ENCODE data around the gene OTOG.

OTOG gene

DNA sequence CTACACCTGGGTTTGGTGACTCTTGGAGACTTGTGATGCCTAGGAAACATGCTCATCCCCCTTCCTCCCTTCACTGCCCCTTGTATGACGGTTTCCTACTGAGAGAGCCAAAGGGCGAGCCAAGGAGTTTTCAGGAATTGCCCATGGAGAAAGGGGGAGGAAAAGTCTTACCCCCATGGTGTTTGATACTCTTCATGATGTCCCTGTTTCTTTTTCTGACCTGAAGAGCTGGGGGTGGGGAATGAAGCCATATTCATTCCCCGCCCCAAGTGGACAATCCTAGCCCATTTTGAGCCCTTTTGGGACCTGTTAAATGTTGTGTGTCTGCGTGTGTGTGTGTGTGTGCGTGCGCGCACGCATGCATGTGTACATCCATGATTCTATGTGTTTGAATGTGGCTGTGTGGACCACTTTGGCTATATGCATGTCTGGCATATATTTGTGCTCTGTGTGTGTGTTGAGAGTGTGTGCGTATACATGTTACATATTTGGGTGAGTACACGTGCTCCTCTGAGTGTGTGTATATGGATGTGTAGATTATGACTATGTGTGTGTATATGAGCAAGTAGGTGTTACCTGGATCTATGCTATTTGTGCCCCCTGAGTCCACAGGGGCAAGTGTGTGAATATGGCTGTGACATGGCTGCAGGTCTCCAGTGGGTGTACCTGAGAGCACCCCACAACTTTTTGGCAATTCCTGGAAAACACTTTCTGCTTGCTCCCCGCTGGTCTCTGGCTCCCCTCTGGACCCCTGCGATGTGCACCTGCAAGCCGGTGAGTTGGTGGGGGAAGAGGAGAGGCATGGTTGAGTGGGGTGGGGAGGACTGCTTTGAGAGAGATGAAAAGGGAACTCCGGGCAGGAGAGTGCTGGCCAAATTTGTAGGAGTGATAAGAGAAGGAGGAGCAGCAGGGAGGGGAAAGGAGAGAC, 24.6 kb downstream of the OTOG start:
- Mint-ChIP-seq H3K27ac (no peak overlapping the region), H3K4me3 (no peak overlapping the region), H3K27me3 (ENCODE audit: low read depth) (peaks cover 2% of the 10 kb centered on the region), H3K36me3 (ENCODE audit: low read depth) (no peaks in the 10 kb centered on the region), H3K9me3 (no peaks in the 10 kb centered on the region), H3K4me1 (ENCODE audit: low read depth) (peaks cover 6% of the 10 kb centered on the region)
- no peak for DNase-seq (ENCODE audit: low spot score)

DNA sequence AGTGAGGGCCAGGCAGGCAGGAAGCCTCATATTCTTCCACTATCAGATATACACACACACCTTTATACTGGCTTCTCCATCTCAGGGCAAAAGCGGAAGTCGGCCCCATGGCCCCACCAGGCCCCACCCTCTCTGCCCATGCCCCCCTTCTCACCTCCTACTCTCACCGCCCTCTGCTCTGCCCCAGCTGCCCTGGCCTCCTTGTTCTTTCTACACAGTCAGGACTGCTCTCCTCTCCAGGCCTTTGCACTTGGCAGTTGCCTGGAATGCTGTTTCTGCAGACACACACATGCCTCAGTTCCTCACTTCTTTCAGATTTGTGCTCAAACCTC, 25.3 kb downstream of the OTOG start:
- Mint-ChIP-seq H3K4me1 (ENCODE audit: low read depth) (peaks cover 6% of the 10 kb centered on the region), H3K9me3 (no peaks in the 10 kb centered on the region), H3K27me3 (ENCODE audit: low read depth) (peaks cover 2% of the 10 kb centered on the region), H3K36me3 (ENCODE audit: low read depth) (no peaks in the 10 kb centered on the region), H3K4me3 (no peak overlapping the region), H3K27ac (no peak overlapping the region)
- DNase-seq (ENCODE audit: low spot score), result no peak

DNA sequence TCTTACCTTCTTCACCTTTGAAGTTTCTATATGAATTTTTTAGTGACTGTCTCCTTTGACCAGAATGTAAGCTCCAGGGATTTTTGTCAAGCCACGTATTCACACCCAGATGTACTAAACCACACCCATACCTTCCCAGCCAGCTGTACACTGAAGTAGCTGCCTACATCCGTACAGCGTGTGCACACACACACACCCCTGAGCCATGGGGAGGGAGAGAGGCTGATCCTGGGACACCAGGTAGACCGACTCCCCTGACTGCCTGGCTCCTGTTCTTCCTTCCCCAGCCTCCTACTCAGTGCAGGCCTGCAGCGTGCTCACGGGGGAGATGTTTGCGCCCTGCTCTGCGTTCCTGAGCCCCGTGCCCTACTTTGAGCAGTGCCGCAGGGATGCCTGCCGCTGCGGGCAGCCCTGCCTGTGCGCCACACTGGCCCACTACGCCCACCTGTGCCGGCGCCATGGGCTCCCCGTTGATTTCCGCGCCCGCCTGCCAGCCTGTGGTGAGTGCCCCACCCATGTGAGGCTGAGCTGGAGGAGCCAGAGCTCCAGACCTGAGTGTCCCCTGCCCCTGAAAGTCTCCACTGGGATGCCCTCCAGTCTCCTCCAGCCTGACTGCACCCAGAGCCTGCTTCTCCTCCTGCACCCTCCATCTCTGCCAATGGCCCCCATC, 25.9 kb downstream of the OTOG start:
- Mint-ChIP-seq H3K36me3 (ENCODE audit: low read depth) (no peaks in the 10 kb centered on the region), H3K9me3 (no peaks in the 10 kb centered on the region), H3K4me1 (ENCODE audit: low read depth) (peaks cover 6% of the 10 kb centered on the region), H3K27ac (no peak overlapping the region), H3K27me3 (ENCODE audit: low read depth) (no peaks in the 10 kb centered on the region), H3K4me3 (no peak overlapping the region)
- no peak for DNase-seq (ENCODE audit: low spot score)

DNA sequence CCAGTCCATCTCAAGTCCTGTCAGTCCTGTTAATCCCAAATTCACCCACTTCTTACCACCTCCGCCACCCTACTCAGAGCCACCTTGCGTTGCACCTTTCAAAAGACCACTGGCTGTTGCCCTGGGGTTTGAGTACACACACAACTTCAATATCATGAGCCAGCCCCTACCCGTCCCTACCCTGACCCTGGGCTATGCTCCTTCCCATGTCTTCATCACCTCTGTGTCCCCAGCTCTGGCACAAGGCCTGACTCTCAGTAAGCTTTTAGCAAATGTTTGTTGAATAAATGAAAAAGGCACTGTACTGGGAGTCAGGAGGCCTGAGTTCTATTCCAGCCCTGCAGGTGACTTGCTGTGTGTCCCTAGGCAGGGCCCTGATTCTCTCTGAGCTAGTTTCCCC, 26.5 kb downstream of the OTOG start:
- H3K36me3 Mint-ChIP-seq (ENCODE audit: low read depth), result no peaks in the 10 kb centered on the region
- no peaks in the 10 kb centered on the region for H3K27me3 Mint-ChIP-seq (ENCODE audit: low read depth)
- H3K27ac Mint-ChIP-seq, result no peak overlapping the region
- DNase-seq (ENCODE audit: low spot score), result no peak
- H3K4me1 Mint-ChIP-seq (ENCODE audit: low read depth), result peaks cover 3% of the 10 kb centered on the region
- H3K4me3 Mint-ChIP-seq, result no peak overlapping the region
- H3K9me3 Mint-ChIP-seq, result no peaks in the 10 kb centered on the region

DNA sequence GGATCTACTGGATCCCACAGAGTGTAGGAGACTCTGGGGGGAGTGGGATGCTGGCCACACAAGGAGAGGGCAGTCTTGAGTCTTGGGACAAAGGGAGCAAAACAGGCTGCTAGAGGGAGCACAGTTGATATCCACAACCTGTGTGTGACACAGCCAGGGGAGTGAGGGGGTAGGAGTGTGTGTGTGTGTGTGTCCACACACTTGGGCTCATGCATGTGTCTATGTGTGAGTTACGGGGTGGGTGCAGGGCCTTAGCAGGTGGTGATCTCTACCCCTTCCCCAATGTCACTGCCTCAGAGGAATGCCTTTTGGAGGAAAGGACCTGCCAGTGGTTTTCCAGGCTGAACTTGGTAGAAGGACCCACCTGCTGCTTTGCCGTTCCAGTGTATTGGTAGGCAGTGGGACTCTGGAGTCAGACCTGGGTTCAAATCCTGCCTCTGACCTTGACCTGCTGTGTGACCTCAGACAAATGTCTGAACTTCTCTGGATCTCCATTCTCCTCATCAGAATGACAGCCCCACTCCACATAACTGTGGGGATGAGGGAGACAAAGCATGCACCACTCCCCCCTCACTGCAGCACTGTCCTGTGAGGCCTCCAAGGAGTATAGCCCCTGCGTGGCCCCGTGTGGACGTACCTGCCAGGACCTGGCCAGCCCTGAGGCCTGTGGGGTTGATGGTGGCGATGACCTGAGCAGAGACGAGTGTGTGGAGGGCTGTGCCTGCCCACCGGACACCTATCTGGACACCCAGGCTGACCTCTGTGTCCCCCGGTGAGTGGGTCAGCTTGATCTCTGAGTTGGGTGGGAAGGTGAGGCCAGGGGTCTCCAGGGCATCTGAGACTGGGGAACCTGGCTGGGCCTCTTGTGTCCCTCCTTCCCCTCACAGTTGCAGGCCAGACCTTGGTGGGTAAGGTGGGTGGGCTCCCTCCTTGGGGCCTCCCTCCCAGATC, 27.4 kb downstream of the OTOG start:
- H3K9me3 Mint-ChIP-seq, result no peaks in the 10 kb centered on the region
- H3K27me3 Mint-ChIP-seq (ENCODE audit: low read depth), result no peaks in the 10 kb centered on the region
- no peak for DNase-seq (ENCODE audit: low spot score)
- H3K4me3 Mint-ChIP-seq, result no peak overlapping the region
- H3K27ac Mint-ChIP-seq, result no peak overlapping the region
- no peaks in the 10 kb centered on the region for H3K36me3 Mint-ChIP-seq (ENCODE audit: low read depth)
- no peaks in the 10 kb centered on the region for H3K4me1 Mint-ChIP-seq (ENCODE audit: low read depth)

DNA sequence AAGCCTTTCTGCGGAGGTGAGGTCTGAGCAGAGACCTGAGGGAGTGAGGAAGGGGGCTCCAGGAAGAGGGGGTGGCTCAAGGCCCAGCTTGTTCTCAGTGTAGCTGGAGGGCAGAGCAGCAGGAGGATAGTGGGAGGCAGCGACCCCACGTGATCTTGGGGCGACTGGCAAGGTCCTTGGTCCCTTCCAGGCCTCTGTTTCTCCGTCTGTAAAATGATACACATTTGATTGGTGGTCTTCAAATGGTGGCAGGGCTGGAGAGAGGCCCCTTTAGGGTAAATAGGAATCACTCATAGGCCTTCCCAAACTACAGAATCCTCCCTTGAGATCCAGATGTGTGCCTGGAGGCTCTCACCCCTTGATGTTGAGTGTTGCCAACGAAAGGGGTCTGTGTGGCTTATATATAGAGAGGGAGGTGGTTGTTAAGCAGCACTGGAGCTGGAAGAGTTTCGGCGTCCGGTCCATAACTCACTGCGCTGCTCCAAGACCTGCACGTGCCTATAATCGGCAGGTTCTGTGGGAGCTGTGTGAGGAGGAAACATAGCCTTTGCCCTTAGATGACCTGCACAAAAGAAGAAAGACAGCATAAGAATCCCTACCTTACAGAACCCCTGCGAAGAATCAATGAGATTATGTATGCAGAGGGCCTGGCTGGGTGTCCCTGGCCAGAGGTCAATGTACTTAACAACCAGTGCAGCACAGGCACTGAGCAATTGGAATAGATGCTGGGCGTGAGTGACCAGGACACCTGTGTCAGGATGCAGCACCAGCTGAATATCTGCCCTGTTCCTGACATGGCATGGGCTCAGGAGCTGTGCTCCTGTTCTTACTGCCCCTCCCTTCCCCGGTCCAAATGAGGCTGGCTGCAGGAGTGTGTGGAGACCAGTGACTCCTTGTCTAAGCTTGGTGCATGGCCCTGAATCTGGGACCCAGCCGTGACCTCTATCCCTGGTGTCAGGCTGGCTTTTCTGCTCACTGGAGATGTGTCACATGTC, 28.7 kb downstream of the OTOG start:
- Mint-ChIP-seq H3K4me3 (no peak overlapping the region), H3K27ac (no peak overlapping the region), H3K27me3 (ENCODE audit: low read depth) (peaks cover 3% of the 10 kb centered on the region), H3K9me3 (no peaks in the 10 kb centered on the region), H3K36me3 (ENCODE audit: low read depth) (no peaks in the 10 kb centered on the region), H3K4me1 (ENCODE audit: low read depth) (no peaks in the 10 kb centered on the region)
- no peak for DNase-seq (ENCODE audit: low spot score)

DNA sequence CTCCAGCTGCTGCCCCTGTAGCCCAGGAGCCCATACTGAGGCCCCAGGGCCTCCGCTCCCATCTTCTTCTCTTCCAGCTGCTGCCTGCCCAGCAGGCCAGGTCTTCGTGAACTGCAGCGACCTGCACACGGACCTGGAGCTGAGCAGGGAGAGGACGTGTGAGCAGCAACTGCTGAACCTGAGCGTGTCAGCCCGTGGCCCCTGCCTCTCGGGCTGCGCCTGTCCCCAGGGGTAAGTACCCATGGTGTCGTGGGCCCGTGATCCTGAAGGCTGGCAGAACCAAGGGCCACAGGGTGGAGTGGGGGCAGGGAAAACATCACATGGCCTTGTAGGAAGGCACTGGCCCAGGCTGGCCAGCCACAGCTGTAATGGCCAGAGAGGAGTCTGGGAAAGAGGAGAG, 31.2 kb downstream of the OTOG start:
- DNase-seq (ENCODE audit: low spot score), result no peak
- H3K4me3 Mint-ChIP-seq, result no peak overlapping the region
- H3K27me3 Mint-ChIP-seq (ENCODE audit: low read depth), result peaks cover 12% of the 10 kb centered on the region
- H3K9me3 Mint-ChIP-seq, result no peaks in the 10 kb centered on the region
- no peak overlapping the region for H3K27ac Mint-ChIP-seq
- no peaks in the 10 kb centered on the region for H3K4me1 Mint-ChIP-seq (ENCODE audit: low read depth)
- no peaks in the 10 kb centered on the region for H3K36me3 Mint-ChIP-seq (ENCODE audit: low read depth)

DNA sequence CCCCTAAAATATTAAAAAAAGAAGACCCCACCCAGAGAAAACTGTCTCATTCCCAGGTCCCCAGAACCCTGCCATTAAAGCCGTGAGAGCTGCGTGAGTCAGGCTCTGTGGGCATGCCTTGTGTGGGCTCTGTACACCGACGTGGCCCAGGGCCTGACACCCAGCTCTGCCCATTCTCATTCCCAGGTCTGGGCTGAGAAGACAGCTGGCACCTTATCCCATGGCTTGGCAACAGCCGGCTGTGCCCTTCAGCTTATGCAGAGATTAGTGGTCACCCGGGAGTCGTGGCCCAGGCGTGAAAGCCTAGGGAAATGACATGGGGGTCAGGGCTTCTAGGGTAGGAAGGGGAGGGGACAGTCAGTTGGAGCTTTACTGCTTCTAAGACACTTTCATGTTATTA, 31.9 kb downstream of the OTOG start:
- Mint-ChIP-seq H3K4me3 (no peak overlapping the region), H3K9me3 (no peaks in the 10 kb centered on the region), H3K27ac (no peak overlapping the region), H3K36me3 (ENCODE audit: low read depth) (no peaks in the 10 kb centered on the region), H3K4me1 (ENCODE audit: low read depth) (no peaks in the 10 kb centered on the region), H3K27me3 (ENCODE audit: low read depth) (peaks cover 16% of the 10 kb centered on the region)
- DNase-seq (ENCODE audit: low spot score), result no peak

DNA sequence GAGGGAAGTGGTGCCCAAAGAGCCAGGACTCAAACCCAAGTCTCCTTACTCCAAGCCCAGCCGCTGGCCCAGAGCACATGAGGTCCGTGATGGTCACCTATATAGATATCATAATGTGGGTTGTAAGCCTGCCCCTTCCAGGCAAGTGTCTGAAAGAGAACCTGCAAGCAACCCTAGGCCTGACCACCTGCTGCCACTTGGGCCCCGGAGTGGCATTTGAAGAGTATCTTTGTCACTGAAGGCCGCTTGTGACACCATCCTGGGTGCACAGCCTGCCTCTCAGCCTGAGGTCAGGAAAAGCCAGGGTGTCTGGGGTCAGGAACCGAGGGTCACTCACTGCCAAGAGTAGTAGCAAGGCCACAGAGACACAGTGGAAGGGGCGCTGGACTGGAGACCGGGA, 32.4 kb downstream of the OTOG start:
- Mint-ChIP-seq H3K27ac (no peak overlapping the region), H3K4me1 (ENCODE audit: low read depth) (no peaks in the 10 kb centered on the region), H3K27me3 (ENCODE audit: low read depth) (peaks cover 20% of the 10 kb centered on the region), H3K9me3 (no peaks in the 10 kb centered on the region), H3K4me3 (no peak overlapping the region), H3K36me3 (ENCODE audit: low read depth) (no peaks in the 10 kb centered on the region)
- no peak for DNase-seq (ENCODE audit: low spot score)

DNA sequence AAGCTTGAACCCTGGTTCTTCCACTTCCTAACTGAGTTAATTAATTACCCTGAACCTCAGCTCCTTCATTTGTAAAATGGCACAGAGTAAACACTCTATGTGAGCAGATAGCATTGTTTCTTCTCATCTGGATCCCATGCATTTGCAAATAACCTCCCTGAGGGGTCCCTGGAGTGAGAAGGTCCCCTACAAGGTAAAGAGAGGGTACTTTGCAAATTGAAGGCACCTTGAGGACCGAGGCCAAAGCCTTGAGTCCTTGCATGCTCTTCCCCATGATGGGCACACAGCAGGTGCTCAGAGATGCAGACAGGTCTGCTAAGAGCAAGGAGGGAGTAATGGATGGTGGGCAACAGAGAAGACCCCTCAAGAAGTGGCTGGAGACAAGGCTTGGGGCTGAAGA, 33.2 kb downstream of the OTOG start:
- H3K4me1 Mint-ChIP-seq (ENCODE audit: low read depth), result no peaks in the 10 kb centered on the region
- no peaks in the 10 kb centered on the region for H3K36me3 Mint-ChIP-seq (ENCODE audit: low read depth)
- DNase-seq (ENCODE audit: low spot score), result no peak
- no peak overlapping the region for H3K27ac Mint-ChIP-seq
- H3K27me3 Mint-ChIP-seq (ENCODE audit: low read depth), result peaks cover 20% of the 10 kb centered on the region
- no peak overlapping the region for H3K4me3 Mint-ChIP-seq
- H3K9me3 Mint-ChIP-seq, result no peaks in the 10 kb centered on the region

DNA sequence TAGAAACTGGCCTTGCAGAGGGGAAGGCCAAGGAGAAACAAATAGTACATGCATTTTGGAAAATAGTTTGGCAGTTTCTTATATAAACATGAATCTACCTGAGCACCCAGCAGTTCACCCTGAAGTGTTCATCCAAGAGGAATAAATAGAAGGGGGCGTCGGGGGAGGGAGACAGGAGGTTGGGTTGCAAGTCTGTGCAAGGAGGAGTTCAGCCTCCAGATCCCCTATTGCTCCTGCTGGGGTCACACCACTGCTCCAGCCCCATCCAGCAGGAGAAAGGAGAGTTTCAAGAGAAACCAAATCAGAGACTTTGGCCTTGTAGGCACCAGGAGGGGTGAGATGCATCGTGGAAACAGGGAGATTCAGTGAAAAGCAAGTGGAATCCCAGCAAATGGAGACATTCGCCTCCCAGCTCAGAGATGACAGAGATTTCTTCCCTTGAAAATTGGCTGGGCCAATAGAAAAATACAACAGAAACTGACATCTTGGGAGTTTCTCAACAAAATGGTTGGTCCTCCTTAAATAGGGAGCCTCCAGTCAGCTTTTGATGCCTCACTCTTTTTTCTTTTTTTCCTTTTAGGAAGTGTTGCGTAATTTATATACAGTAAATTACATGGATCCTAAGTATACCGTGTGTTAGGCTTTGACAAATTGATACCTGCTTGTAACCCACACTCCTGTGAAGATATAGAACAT, 34.1 kb downstream of the OTOG start:
- Mint-ChIP-seq H3K9me3 (no peaks in the 10 kb centered on the region), H3K4me3 (no peak overlapping the region), H3K36me3 (ENCODE audit: low read depth) (no peaks in the 10 kb centered on the region), H3K27me3 (ENCODE audit: low read depth) (peaks cover 22% of the 10 kb centered on the region), H3K27ac (no peak overlapping the region), H3K4me1 (ENCODE audit: low read depth) (no peaks in the 10 kb centered on the region)
- DNase-seq (ENCODE audit: low spot score), result no peak

DNA sequence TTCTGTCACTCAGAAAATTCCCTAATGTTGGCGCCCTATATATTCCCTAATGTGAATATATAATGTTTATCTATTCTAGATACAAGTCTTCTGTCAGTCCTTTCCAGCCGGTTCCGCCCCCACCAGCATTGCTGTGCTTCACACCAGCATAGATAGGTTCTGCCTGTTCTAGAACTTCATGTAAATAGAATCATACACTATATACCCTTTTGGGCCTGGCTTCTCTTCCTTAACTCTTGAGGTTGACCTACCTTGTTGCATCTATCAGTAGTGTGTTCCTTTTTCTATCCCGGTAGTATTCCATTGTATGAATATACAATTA, 34.6 kb downstream of the OTOG start:
- H3K27ac Mint-ChIP-seq, result no peak overlapping the region
- H3K27me3 Mint-ChIP-seq (ENCODE audit: low read depth), result peaks cover 22% of the 10 kb centered on the region
- DNase-seq (ENCODE audit: low spot score), result no peak
- H3K36me3 Mint-ChIP-seq (ENCODE audit: low read depth), result no peaks in the 10 kb centered on the region
- no peaks in the 10 kb centered on the region for H3K4me1 Mint-ChIP-seq (ENCODE audit: low read depth)
- no peaks in the 10 kb centered on the region for H3K9me3 Mint-ChIP-seq
- no peak overlapping the region for H3K4me3 Mint-ChIP-seq
